Left renal cortex interstitium (tissue), 4 donors: ENCODE measurements around the gene INSIG1. TPM values are rescaled to one million over a fixed set of nuclear protein-coding genes. Genes with fewer than 3 reads are reported as not detected.

Source experiments
- DNase-seq, 4 donors: peaks; one replicate each; pipeline ENCODE4 v3.0.0-alpha.2; 2013; ENCODE audit warnings: low read depth in 4 of 4, low spot score in 2 of 4, missing footprints in 1 of 4
- polyA plus RNA-seq, 4 donors: library from polyadenylated mRNA; unstranded; fragments of 120-200 nt; gene quantifications; one replicate each; pipeline ENCODE4 v1.2.1, GENCODE V29; 2013; ENCODE audit not compliant: insufficient read length in 4 of 4

INSIG1 gene
- polyA plus RNA-seq, 4 donors: 24.7 to 38.0 (median 29.3) TPM

DNA sequence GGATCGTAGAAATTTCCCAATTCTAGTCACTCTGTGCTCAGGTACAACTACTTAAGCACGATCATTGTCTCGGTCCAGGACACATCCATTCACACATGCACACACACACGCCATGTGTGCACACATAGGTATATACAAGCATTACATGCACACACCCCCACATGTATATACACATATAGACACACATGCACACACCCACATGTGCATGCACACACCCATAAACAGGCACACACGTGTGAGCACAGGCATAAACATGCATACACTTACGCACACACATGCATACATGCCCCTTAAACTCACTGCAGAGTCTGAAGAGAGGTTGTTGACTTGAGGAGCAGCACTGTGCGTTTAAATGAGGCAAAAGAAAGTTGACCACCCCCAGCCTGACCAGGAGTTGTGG is 32.5 kb upstream of the INSIG1 start:
- DNase-seq: no peak

DNA sequence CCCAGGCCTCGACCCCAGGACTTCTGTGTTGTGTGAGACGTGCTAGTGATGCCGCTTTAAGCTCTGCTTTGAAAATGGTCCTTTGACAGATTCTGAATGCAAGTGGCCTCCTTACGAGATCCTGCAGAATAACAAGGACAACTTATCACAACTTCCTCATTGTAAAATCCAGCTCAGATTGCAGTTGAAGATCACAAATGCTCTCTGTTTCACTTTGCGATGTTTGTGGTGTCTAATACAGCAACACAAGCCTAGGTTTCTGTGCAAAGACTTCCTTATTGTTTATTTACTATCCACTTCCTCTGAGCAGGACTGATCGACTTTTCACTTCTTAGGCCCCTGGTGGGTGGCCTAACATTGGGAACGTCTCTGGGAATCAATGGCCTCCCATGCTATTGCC is 31.7 kb upstream of the INSIG1 start:
- DNase-seq: no peak

DNA sequence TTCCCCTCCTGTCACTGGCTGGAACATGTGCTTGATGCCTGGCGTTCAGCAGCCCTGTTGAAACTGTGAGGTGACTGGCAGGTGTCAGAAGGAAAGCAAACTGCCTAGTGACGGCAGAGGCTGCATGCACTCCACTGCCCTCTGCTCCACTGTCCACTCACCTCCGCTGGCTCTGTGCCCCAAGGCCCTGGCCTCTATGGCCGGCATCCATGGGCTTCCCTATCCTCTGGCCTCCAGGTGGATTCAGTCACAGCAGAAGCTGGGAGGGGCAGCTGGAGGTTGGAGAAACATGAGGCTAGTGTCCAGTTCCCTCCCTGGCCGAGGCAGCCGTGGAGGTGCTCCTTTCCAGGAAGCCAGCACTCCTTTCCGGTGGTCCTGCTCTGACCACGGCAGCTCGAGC is 31.2 kb upstream of the INSIG1 start:
- no peak for DNase-seq

DNA sequence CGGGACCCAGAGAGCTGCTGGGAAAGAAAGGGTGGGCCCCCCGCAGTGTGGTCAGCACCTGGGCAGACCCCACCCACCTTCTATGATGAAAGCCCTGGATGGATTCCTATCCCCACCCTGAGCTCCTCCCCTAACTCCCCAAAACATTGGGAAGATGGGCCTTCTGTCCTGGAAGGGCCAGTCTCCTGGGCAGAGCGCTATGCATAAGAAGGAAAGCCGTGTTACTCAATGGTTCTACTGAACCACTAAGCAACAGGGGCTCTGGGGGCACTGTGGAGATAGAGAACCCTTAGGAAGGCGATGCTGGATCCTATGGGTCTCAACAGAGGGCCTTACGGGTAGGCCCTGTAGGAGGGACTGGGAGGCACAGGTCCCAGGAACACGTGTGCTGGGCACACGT is 30.7 kb upstream of the INSIG1 start:
- DNase-seq: no peak

DNA sequence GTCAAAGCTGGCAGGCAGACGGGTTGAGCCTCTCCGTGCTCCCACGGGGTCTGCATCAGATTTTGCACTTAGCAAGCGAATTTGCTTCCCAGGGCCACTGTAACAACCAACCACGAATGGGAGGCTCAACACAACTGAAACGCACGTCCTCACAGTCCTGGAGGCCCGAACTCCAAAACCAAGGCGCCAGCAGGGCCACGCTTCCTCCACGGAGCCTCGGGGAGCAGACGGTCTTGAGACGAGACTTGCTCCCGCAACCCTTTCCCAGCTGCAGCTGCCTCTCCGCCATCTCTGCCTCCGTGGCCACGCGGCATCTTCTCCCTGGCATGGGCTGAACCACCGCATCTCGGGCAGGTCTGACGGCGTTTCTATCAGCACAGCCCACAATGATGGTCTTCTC is 30.2 kb upstream of the INSIG1 start:
- no peak for DNase-seq

DNA sequence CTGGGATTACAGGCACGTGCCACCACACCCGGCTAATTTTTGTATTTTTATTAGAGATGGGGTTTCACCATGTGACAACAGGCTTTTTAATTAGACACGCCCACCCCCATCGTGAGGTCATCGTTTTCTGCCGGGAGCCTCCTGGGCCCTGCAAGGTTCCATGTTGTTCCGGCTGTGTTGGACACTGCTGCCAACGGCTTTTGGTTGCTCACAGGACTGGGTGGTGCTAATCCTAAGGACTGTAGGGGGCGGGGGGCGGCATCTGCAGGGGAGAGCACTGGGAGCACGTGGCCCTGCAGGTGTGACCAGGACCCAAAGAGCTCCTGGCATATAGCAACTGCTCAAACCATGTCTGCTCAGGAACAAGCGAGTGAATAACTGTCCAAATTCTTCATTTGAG is 29.5 kb upstream of the INSIG1 start:
- DNase-seq: no peak

DNA sequence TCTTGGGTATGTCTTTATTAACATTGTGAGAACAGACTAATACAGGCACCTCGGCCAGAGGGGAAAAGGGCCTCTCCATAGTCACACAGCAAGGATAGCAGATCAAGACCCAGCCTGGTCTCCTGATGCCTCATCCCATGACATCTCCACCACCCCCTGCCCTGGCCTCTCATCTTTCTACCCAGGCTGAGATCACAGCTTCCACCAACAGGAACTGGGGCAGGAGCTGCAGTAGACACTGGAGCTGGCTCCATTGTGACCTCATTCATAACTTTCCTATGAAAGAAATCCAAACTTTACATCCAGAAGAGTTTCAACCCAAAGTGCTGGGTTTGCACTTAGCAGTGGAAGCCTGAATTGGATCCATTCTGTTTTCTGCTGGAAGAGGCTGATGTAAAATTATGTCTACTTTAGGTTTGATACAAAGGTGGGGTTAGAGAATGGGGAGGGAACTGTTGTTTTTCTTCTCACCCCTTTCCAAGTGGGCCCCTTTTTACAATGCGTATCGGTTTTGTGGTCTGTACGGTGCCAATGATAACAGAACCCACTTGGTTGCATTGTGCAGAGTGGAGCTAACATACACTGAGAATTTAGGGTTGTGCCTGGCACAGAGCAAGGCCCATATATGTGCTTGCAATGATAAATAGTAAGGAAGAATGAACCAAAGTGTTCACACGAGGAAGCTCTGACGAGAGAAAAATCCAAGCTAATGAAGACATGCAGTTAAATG is 28.6 kb upstream of the INSIG1 start:
- DNase-seq: no peak

DNA sequence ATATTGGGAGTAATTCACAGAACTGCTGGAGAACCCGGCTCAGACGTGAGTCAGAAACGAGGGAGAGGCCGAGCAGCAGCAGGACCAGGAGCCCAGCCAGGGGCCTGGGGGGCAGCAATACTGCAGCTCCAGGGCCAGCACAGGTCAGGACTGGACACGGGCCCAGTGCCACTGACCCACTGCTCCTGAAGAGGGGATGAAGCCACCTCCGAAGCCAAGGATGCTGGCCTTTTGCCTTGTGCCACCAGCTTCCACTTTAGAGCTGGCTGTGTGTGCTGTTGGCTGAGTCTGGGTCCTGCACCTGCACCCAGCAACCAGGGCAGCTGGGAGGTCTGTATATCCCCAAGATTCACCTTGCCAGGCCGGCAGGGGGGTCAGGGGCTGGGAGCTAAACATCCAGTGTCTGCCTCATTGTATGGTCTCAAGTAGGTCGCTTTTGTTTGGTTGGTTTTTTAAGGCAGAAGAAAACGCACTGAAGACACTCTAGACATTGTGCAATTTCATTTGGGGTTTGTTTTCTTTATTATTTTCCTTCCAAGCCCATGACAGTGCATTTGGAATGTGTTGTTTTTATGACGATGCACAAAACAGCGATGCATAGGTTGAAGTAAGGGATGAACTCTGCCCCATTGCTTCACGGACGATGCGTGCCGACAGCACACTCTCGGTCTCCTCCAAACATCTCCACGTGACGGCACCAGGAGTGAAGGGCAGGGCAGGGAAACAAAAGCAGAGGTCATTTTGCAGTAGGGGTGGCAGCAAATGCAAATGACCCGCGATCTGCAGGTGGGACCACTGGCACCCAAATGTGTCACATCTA is 27.7 kb upstream of the INSIG1 start:
- DNase-seq: no peak

DNA sequence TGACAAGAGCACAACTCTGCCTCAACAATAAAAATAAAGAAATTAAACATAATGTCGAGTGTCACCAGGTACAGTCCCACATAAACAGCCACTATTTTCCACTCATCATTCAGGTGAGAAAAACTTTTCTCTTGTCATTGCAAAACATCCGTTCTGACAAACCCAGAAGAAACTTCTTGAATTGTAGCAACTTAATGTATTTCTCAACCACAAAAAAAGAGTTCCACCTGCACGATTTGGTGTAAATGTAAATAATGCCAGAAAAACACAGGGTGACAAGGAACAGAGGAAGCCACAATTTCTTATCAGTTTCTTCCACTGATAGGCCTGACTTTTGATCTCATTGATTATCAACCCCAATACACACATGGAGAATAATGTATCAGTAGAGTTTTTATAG is 26.8 kb upstream of the INSIG1 start:
- no peak for DNase-seq

DNA sequence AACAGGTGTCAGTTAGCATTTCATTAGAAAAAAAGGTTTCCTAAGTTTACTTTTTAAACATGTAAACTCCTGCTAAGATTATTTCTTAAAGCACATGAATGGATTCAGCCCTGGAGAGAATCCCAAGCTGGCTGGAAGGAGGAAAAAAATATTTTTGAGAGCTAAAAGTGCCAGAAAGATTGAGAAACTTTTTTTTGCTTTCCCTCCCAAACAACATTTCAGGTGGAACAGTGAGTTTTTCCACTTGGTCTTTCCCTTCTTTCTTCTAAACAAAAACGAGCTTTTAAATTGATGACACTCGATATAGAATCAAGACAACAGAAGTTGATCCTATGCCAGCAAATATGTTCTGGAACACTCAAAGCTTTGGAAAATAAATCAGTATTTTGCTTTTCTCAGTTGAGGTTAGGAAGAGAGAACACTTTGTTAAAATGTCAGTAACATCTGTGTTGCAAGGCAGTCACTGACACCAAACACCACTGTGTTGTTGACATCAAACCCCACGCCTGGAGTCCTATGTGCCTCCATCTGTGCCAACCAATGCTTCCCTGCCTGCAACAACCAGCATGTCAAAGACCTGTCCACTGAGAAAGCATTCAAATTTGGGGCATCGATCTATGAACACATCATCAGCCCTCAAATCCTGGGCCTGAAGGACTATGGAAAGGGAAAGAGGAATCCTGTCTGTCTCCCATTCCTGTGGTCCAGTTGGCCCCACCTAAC is 22.9 kb upstream of the INSIG1 start:
- DNase-seq: no peak

DNA sequence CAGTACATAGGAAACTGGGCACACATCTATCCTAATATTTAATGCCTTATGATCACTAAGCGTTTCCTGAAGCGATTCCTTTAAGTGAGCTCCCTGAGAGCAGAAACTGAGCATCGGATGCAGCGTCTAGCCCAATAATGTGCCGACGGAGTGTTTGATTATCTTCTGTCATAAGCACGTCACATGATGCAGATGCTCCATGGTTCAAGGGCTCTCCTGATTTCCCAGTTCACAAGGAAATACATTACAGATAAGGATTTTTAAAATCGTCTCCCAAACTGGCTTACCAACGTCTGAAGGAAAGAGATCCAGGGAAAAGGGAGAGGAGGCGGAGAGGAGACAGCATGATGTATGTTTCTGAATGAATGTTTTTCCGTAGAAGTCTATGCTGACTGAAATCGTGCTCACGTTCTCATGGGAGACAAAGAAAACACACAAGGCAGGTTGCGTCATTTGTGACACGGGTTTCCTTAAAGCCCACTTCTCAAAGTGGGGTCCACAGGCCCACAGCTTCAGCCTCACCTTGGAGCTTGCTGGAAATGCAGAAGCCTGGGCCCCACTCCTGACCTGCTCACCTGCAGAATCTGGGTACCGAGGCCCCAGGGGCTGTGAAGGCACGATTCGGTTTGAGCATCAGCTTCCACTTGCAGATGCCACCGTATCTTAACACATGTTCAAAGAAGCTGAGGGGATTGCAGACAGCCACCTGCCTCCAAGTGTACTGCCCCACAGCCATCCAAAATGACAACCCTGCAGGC is 21.5 kb upstream of the INSIG1 start:
- no peak for DNase-seq

DNA sequence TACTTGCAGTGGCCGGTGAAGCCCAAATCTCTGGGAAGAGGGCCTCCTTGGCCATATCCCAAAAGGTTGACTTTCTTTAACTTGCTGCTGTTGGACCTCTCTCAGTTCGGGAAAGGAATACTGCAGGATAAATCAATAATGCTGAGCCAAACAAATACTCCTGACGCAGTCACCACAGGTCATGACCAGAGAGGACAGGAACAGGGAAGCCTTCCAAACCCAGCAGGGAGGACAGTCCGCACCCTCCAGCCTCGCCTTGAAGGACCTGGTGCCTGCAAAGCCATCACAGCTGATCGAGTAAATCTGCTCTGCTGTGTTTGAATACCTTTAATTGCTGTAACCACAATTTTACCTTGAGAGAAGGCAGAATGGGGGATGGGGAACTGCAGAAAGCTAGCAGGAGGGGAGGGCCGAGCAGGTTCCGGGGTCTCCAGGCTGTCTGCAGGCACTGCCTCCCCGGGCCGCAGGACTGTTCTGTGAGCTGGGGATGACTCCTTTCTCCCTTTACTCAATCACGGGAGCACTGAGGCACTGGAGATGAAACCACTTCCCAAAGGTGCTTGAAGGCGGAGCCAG is 20.8 kb upstream of the INSIG1 start:
- no peak for DNase-seq

DNA sequence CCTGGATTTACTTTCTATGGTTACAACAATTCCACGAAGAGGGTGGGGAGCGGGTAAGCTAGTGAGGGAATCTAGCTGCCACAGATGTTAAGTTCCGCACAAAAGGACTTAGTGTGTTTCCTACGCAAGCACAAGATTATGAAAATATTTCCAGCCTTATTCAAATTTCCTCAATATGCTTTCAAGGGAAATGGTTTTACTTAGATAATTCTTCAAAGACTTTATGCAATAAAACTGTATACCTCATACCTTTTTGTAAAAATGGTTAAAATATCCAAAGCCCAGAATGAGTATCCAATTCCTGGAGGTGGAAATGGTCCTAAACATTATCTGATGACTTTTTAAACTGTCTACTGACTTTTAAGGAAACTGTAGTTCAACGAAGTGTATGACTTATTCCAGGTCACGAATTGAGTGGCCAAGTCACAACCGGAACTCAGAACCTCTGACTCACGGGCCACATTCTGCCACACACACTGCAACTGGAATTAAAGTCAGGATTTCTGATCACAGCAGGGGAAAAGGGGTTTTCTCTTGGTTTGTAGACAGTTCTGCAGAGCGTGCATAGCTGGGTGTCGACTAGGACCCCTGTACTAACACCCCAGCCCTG is 20.2 kb upstream of the INSIG1 start:
- DNase-seq: no peak

DNA sequence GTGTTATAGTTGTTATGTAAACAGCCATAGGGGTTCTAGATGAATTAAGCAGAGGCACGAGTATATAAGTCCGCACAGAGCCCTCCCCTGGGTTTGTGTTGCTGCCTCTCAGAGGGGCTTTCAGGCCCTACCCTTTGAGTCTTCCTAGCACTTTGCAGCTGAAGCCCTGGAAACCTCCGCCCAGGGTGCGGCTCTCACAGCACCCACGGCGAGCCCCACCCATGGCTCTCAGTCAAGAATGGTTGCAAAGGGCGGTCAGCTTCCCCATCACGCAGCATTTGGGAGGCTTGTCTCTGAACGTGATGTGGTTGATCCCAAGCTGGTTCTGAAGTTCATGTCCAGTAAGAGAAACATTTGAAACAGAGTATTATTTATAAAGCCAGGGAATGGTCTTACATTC is 18.8 kb upstream of the INSIG1 start:
- DNase-seq: no peak

DNA sequence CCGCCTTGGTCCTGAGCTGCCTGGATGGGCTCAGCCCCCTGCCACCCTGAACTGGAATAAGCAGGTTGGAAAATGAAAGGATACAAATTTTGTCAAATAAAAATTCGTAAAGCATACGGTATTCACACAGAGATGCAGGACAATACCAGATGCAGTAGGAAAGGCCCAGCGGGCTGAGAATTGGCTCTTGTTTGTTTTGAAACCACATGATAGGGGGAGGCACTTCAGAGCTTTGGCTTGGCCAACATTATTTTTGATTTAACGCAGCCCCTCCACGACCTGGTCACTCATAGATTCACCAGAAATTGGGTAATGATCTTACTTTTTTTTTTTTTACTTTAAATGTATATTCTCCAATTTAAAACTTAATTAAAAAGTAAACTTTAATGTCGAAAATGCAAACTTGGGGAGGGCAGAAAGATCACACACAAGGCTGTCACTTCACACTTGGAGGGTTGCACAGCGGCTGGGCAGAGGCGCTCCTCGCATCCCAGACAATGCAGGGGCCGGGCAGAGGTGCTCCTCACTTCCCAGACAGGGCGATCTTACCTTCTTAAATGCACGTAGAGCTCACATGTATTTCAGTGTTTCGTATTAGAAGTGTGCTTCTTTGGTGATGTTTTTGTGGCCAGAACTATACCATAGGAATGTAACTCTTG is 17.8 kb upstream of the INSIG1 start:
- no peak for DNase-seq

DNA sequence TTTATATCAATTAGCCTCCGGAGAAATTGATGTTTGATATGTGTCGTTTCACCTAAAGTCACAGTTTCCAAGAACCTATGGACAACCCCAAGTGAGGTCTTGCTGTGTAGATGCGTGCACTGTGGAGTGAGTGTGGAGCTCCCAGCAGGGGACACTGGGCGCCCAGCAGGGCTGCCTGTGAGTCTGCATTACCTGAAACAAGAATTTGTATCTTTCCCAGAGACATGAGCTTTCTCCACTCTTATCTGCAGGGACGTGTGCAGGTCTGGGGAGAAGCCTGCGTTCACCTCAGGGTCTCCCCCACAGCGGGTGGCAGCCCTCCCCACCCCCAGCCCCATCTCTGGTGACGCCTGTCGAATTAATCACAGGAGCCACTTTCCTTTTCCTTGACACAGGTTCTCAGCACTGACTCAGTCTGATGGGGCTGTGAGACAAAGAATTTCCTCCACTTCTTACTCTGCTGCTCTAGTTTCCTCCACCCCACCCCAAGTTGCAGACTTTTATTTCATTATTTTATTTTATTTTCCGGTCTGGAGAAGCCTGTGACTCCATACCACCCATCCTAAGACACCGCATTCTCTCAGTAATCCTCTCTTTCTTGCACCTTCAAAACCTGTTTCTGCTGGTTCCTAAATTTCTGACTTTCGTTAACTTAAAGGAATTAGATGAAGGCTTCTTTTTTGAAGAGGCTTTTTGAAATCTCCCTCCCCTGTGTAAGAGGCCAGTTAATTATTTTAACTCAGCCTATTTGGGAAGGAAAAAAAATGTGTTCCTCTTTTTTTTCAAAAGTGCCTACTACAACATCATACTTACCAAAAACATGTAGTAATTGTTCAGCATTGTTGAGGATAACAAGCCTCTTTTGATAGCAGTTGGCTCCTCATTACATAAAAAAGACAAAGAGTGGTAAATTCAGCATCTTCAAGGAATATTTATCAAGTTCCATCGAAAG is 17.0 kb upstream of the INSIG1 start:
- DNase-seq: no peak

DNA sequence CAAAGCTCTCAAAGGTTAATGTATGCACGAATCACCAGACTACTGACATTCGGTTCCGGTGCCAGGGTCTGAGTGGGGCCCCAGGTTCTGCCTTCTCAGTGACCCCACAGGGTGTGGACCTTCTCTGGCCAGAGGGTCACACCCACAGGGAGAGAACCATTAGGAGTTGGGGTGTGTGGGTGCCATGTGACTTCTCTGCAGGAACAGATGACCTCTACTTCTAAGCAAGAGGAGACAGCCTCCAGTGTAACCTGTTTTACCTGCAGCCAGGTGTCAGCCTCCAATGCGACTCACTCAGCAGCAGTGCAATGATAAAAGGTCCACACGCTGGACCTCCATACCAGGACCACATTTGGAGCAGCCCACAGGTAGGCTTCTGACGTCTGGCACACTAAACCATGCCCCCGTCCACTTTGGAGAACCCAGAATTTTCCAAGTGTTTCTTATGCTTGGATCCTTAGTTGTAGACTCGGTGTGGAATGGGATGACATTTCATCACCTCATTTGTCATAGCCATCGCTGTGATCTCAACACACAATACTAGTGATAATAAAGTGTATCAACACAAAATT is 16.2 kb upstream of the INSIG1 start:
- no peak for DNase-seq

DNA sequence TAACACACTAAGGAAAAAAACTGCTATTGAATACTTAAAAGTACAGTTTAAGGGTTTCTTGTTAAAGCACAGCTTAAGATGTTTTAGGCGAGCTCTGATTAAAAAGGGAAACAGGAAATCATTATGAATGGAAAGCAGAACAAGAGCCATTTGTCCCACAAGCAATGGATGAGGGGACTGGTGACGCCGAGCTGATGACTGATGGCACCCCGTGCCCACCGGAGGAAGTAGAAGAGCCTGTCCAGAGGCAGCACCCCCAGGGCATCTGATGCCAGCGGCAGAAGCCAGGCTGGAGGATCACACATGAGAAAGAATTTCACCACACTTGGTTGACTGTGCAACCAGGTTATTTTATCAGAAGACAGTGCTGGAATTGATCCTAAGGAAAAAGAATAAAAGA is 15.0 kb upstream of the INSIG1 start:
- no peak for DNase-seq
